ENCODE data around the gene TRIL.

Gene TRIL

DNA sequence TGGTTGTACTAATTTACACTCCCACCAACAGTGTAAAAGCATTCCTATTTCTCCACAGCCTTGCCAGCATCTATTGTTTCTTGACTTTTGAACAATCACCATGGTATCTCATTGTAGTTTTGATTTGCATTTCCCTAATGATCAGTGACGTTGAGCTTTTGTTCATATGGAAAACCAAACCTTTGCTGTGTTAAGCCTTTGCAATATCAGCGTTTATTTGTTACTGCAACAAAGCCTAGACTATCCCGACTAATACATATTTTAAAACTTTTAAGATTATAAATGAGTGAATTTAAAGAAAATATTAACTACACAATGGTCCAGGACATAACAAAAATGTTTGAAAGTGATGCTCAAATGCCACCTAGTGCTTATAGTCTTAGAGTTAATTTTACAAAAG lies 26.6 kb downstream of the TRIL start:
- Histone ChIP-seq H3K79me1 (ENCODE audit: low read depth, low read length) (no peaks in the 10 kb centered on the region), H3K27ac (replicated peaks; ENCODE audit: low read length) (no peak overlapping the region), H4K91ac (ENCODE audit: low read depth, low read length, poor library complexity) (no peak overlapping the region), H2BK5ac (ENCODE audit: low read length) (no peak overlapping the region), H2BK120ac (ENCODE audit: low read depth, low read length) (no peak overlapping the region), H2AK5ac (ENCODE audit: low read depth, low read length) (no peak overlapping the region), H3K14ac (ENCODE audit: low read length) (no peak overlapping the region), H3K23ac (ENCODE audit: low read depth, low read length, poor library complexity) (no peak overlapping the region), H3K4me3 (ENCODE audit: low read length in 2 of 2) (no peak overlapping the region), H3K27me3 (ENCODE audit: control insufficient read depth in 3 of 3, insufficient read depth in 3 of 3, low read depth in 1 of 3, low read length in 3 of 3) (no peaks in the 10 kb centered on the region), H3K9ac (ENCODE audit: low read depth, low read length, poor library complexity) (no peak overlapping the region), H2AFZ (ENCODE audit: low read length) (no peak overlapping the region), H3K4me1 (ENCODE audit: control insufficient read depth in 2 of 2, insufficient read depth in 1 of 2, low read depth in 1 of 2, low read length in 2 of 2) (peaks cover 8 to 12% of the 10 kb centered on the region in 2 donors), H4K8ac (ENCODE audit: low read depth, low read length) (no peak overlapping the region), H3K18ac (ENCODE audit: low read length) (no peak overlapping the region), H3K4ac (ENCODE audit: low read length) (no peak overlapping the region), H3K9me3 (replicated peaks in 1 of 2; ENCODE audit: control insufficient read depth in 2 of 2, insufficient read depth in 1 of 2, low read depth in 1 of 2, low read length in 2 of 2) (no peaks in the 10 kb centered on the region), H2BK15ac (ENCODE audit: low read length) (no peak overlapping the region), H3K36me3 (replicated peaks in 1 of 2; ENCODE audit: control insufficient read depth in 2 of 2, insufficient read depth in 2 of 2, low read length in 2 of 2) (no peaks in the 10 kb centered on the region), H3K4me2 (ENCODE audit: insufficient read depth, low read length, poor library complexity, severe bottlenecking) (no peak overlapping the region), H2BK12ac (ENCODE audit: low read length) (no peak overlapping the region)
- no CpG with 5 or more reads among the region's 3 CpGs for WGBS, 2 donors (ENCODE audit: extremely low coverage in 2 of 2, insufficient read length in 2 of 2, insufficient replicate concordance in 1 of 2)
- DNase-seq (ENCODE audit: low spot score) = no peak

DNA sequence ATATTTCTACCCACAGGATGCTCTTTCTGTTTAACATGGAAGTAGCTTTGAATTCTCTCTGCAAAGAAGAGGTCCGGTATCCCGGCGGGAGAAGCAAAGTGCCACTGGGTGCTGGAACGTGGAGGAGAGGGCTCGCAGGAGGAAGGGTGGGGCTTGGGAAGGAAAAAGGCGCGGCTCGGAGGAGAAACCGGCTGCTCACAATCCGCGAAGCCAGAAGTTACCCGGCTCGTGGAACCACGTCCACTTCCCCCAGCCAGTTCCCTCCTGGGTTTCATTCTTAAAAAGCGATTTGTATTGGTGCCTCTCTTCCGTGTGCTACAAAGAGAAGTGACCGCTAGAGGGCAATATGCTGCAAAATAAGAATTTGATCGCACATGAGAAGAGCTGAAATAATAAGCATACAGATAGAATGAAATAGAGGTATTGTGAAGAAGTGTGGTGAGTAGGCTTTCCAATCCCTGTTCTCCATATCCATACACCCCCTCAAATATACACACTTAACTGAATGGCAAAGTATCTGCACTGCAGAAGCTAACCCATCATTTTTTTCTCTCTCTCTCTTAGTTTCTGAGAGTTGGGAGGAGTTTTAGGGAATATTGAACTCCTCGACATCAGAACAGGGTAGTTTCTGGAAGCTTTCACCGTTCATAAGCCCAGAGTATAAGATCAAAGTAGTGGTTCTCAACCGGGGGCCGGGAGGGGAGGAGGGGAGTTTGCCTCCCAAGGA lies 31.1 kb downstream of the TRIL start:
- Histone ChIP-seq H3K9ac (ENCODE audit: low read depth, low read length, poor library complexity) (peak overlapping the region; percentile 68), H4K91ac (ENCODE audit: low read depth, low read length, poor library complexity) (no peak overlapping the region), H3K18ac (ENCODE audit: low read length) (peak overlapping the region; percentile 81), H4K8ac (ENCODE audit: low read depth, low read length) (no peak overlapping the region), H3K4me1 (ENCODE audit: control insufficient read depth in 2 of 2, insufficient read depth in 1 of 2, low read depth in 1 of 2, low read length in 2 of 2) (peaks cover 0 to 5% of the 10 kb centered on the region in 2 donors), H2BK120ac (ENCODE audit: low read depth, low read length) (no peak overlapping the region), H3K27me3 (ENCODE audit: control insufficient read depth in 3 of 3, insufficient read depth in 3 of 3, low read depth in 1 of 3, low read length in 3 of 3) (no peaks in the 10 kb centered on the region), H2AK5ac (ENCODE audit: low read depth, low read length) (no peak overlapping the region), H3K79me1 (ENCODE audit: low read depth, low read length) (no peaks in the 10 kb centered on the region), H2BK12ac (ENCODE audit: low read length) (no peak overlapping the region), H3K14ac (ENCODE audit: low read length) (no peak overlapping the region), H3K27ac (replicated peaks; ENCODE audit: low read length) (no peak overlapping the region), H3K23ac (ENCODE audit: low read depth, low read length, poor library complexity) (no peak overlapping the region), H3K9me3 (replicated peaks in 1 of 2; ENCODE audit: control insufficient read depth in 2 of 2, insufficient read depth in 1 of 2, low read depth in 1 of 2, low read length in 2 of 2) (no peaks in the 10 kb centered on the region), H2BK15ac (ENCODE audit: low read length) (no peak overlapping the region), H3K4me2 (ENCODE audit: insufficient read depth, low read length, poor library complexity, severe bottlenecking) (peak overlapping the region; percentile 69), H2AFZ (ENCODE audit: low read length) (peak overlapping the region; percentile 91), H3K4ac (ENCODE audit: low read length) (no peak overlapping the region), H2BK5ac (ENCODE audit: low read length) (no peak overlapping the region), H3K36me3 (replicated peaks in 1 of 2; ENCODE audit: control insufficient read depth in 2 of 2, insufficient read depth in 2 of 2, low read length in 2 of 2) (no peaks in the 10 kb centered on the region), H3K4me3 (ENCODE audit: low read length in 2 of 2) (peak overlapping the region; percentile 11 to 52)
- no CpG with 5 or more reads among the region's 22 CpGs for WGBS, 2 donors (ENCODE audit: extremely low coverage in 2 of 2, insufficient read length in 2 of 2, insufficient replicate concordance in 1 of 2)
- DNase-seq (ENCODE audit: low spot score) = peak; percentile 69

DNA sequence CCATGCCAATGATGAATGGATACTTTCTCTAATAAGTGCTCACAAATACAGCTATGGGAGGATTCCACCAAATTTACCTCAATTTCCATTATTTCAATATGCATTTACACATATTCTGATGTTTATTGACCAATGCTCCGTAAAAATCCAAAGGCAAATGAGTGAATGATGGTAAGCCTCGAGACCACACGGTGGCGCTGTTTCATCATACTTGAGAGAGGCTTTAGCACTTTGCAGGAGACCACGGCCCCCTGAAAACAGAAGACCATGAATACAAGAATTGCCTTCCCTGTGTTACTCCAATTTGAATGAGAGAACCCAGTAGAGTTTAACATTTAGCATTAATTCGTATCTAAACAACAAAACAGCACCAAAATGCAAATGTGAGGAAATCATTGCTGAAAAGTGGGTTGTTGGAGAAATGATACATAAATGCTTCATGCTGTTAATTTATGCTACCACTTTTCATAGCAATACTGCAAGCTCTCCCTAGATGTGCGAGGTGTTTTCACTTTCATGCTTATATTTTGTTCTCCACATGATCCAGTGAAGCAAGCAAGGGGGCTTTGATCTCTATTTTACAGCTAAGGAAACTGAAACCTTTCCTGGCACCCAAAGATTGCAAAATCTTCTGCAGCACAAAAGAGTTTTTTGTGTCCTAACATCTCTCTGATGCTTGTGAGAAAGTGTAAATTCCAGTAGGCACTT lies 35.4 kb downstream of the TRIL start:
- no peak overlapping the region for H3K4ac ChIP-seq (ENCODE audit: low read length)
- peak; percentile 91 for DNase-seq (ENCODE audit: low spot score)
- whole genome bisulfite sequencing, 2 donors (ENCODE audit: extremely low coverage in 2 of 2, insufficient read length in 2 of 2, insufficient replicate concordance in 1 of 2) = no CpG with 5 or more reads among the region's 7 CpGs

DNA sequence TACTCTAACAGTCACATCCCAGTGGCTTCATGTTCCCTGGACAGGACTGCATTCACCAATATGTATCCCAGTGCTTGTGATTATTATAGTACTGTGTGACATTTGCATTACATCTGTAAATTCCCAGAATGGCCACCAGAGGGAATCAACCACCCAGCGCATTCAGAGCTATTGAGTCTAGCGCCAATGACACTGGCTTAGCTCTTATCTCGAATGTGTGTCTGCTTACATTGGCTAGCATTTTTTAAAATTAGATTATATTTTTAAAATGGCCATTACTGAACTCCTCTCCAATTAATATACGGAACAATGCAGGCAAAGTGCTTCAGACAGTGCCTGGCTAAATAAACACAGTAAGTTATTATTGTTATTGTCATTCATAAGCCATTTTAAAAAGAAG lies 36.3 kb downstream of the TRIL start:
- peak; percentile 51 for DNase-seq (ENCODE audit: low spot score)
- Histone ChIP-seq H2AK5ac (ENCODE audit: low read depth, low read length) (no peak overlapping the region), H3K9me3 (replicated peaks in 1 of 2; ENCODE audit: control insufficient read depth in 2 of 2, insufficient read depth in 1 of 2, low read depth in 1 of 2, low read length in 2 of 2) (no peaks in the 10 kb centered on the region), H2BK5ac (ENCODE audit: low read length) (no peak overlapping the region), H4K8ac (ENCODE audit: low read depth, low read length) (no peak overlapping the region), H3K4ac (ENCODE audit: low read length) (no peak overlapping the region), H3K4me3 (ENCODE audit: low read length in 2 of 2) (no peak overlapping the region), H2BK15ac (ENCODE audit: low read length) (no peak overlapping the region), H3K14ac (ENCODE audit: low read length) (no peak overlapping the region), H3K4me1 (ENCODE audit: control insufficient read depth in 2 of 2, insufficient read depth in 1 of 2, low read depth in 1 of 2, low read length in 2 of 2) (no peaks in the 10 kb centered on the region), H3K18ac (ENCODE audit: low read length) (no peak overlapping the region), H3K79me1 (ENCODE audit: low read depth, low read length) (no peaks in the 10 kb centered on the region), H3K36me3 (replicated peaks in 1 of 2; ENCODE audit: control insufficient read depth in 2 of 2, insufficient read depth in 2 of 2, low read length in 2 of 2) (no peaks in the 10 kb centered on the region), H4K91ac (ENCODE audit: low read depth, low read length, poor library complexity) (no peak overlapping the region), H2BK120ac (ENCODE audit: low read depth, low read length) (no peak overlapping the region), H3K4me2 (ENCODE audit: insufficient read depth, low read length, poor library complexity, severe bottlenecking) (no peak overlapping the region), H2AFZ (ENCODE audit: low read length) (peak overlapping the region; percentile 55), H2BK12ac (ENCODE audit: low read length) (no peak overlapping the region), H3K27ac (replicated peaks; ENCODE audit: low read length) (no peak overlapping the region), H3K27me3 (ENCODE audit: control insufficient read depth in 3 of 3, insufficient read depth in 3 of 3, low read depth in 1 of 3, low read length in 3 of 3) (no peaks in the 10 kb centered on the region), H3K9ac (ENCODE audit: low read depth, low read length, poor library complexity) (no peak overlapping the region), H3K23ac (ENCODE audit: low read depth, low read length, poor library complexity) (no peak overlapping the region)
- no CpG with 5 or more reads among the region's 4 CpGs for WGBS, 2 donors (ENCODE audit: extremely low coverage in 2 of 2, insufficient read length in 2 of 2, insufficient replicate concordance in 1 of 2)

More for the DNA sequence above, 35.4 kb downstream of the TRIL start:
- H3K27me3 ChIP-seq (ENCODE audit: control insufficient read depth in 3 of 3, insufficient read depth in 3 of 3, low read depth in 1 of 3, low read length in 3 of 3) = no peaks in the 10 kb centered on the region
- no peak overlapping the region for H2AK5ac ChIP-seq (ENCODE audit: low read depth, low read length)
- no peaks in the 10 kb centered on the region for H3K79me1 ChIP-seq (ENCODE audit: low read depth, low read length)
- peak overlapping the region; percentile 55 for H2AFZ ChIP-seq (ENCODE audit: low read length)
- no peak overlapping the region for H3K14ac ChIP-seq (ENCODE audit: low read length)
- no peaks in the 10 kb centered on the region for H3K36me3 ChIP-seq (replicated peaks in 1 of 2; ENCODE audit: control insufficient read depth in 2 of 2, insufficient read depth in 2 of 2, low read length in 2 of 2)
- no peak overlapping the region for H3K27ac ChIP-seq (replicated peaks; ENCODE audit: low read length)
- H3K9me3 ChIP-seq (replicated peaks in 1 of 2; ENCODE audit: control insufficient read depth in 2 of 2, insufficient read depth in 1 of 2, low read depth in 1 of 2, low read length in 2 of 2) = no peaks in the 10 kb centered on the region
- H3K4me3 ChIP-seq (ENCODE audit: low read length in 2 of 2) = no peak overlapping the region
- peaks cover 0 to 5% of the 10 kb centered on the region in 2 donors for H3K4me1 ChIP-seq (ENCODE audit: control insufficient read depth in 2 of 2, insufficient read depth in 1 of 2, low read depth in 1 of 2, low read length in 2 of 2)
- H3K18ac ChIP-seq (ENCODE audit: low read length) = no peak overlapping the region
- no peak overlapping the region for H2BK12ac ChIP-seq (ENCODE audit: low read length)
- H4K91ac ChIP-seq (ENCODE audit: low read depth, low read length, poor library complexity) = no peak overlapping the region
- H3K9ac ChIP-seq (ENCODE audit: low read depth, low read length, poor library complexity) = no peak overlapping the region
- no peak overlapping the region for H2BK15ac ChIP-seq (ENCODE audit: low read length)
- no peak overlapping the region for H4K8ac ChIP-seq (ENCODE audit: low read depth, low read length)
- no peak overlapping the region for H2BK5ac ChIP-seq (ENCODE audit: low read length)
- no peak overlapping the region for H2BK120ac ChIP-seq (ENCODE audit: low read depth, low read length)
- H3K4me2 ChIP-seq (ENCODE audit: insufficient read depth, low read length, poor library complexity, severe bottlenecking) = no peak overlapping the region
- H3K23ac ChIP-seq (ENCODE audit: low read depth, low read length, poor library complexity) = no peak overlapping the region

Data from neuronal stem cell (in vitro differentiated cells).